ENCODE measurements around the gene TSPAN18.

The TSPAN18 gene

DNA sequence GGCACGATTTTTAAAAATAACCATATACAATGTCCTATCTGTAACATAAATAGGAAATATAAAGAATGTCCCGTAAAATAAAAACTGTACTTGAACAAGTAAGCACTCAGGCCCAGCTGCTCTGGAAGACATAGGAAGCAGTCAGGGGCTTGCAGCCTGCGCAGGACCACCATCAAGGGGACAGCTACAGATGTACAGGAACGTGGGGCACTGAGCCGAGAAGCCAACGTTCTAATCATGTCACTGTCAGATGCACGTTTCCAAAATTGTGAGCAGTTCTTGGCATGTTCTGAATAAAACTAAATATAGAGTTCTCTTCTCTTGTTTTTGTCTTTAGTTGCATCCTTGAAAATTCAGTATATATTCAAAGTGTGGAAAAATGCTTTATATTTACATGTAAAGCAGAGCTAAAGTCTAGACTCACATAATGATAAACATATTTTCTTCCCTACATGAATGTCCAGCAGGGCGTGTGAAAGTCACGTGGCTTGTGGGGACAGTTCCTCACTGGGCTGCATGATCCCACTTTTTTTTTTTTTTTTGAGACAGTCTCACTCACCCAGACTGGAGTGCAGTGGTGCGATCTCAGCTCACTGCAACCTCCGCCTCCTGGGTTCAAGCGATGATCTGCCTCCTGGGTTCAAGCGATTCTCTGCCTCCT, 28.4 kb upstream of the TSPAN18 start:
- Histone ChIP-seq H3K36me3 (replicated peaks) (no peaks in the 10 kb centered on the region), H3K27ac (no peak overlapping the region), H3K27me3 (replicated peaks) (peaks cover 2% of the 10 kb centered on the region), H3K4me3 (ENCODE audit: low read depth, low read length) (no peak overlapping the region)
- in situ Hi-C loops (cut with HindIII; ENCODE audit: low pct_ligation_motif_present, low sequenced_read_pairs), result no loop called here
- TF ChIP-seq, protein P1, sequence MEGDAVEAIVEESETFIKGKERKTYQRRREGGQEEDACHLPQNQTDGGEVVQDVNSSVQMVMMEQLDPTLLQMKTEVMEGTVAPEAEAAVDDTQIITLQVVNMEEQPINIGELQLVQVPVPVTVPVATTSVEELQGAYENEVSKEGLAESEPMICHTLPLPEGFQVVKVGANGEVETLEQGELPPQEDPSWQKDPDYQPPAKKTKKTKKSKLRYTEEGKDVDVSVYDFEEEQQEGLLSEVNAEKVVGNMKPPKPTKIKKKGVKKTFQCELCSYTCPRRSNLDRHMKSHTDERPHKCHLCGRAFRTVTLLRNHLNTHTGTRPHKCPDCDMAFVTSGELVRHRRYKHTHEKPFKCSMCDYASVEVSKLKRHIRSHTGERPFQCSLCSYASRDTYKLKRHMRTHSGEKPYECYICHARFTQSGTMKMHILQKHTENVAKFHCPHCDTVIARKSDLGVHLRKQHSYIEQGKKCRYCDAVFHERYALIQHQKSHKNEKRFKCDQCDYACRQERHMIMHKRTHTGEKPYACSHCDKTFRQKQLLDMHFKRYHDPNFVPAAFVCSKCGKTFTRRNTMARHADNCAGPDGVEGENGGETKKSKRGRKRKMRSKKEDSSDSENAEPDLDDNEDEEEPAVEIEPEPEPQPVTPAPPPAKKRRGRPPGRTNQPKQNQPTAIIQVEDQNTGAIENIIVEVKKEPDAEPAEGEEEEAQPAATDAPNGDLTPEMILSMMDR (IDR thresholded peaks at IDR 0.05; ENCODE audit: low read depth, low read length, missing control alignments), result no peak
- no peak for DNase-seq

DNA sequence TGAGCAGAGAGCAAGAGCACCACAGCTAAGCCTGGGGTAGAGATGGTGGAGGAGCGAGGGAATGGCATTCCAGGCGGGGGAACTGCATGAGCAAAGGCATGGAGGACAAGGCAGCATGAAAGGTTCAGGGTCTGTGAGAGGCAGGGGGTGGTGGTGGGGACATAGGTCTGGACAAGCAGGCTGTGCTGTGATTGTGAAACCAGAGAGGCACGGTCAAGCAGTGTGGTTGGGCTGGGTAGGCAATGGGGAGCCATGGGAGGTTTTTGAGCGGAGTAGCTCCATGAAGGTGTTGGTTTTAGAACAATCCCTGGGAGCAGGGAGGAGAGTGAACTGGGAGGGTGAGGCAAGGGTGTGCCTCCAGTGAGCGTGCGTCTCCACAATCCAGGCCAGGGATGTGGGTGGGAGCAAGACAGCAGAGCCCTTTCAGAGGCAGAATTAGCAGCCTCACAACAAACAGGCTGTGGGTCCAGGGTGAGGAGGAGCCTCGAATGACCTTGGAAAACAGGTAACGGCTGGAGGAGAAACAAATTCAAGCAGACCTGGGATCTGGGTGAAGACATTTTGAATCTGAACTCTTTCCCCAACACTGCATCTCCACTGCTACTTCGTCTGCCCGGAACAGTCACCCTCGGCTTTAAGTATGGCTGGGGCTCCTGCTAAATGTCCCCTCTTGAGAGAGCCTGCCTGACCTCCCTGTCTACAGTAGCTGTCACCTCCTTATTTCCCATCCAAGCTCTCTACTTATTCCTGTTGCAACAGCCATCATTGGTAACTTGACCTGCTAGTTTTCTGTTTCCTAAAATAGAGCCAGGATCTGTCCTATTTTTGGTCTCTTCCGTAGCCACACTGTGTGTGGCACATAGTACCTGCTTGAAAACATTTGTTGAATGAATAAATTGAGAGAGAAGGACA, 27.0 kb upstream of the TSPAN18 start:
- DNase-seq, result no peak
- Histone ChIP-seq H3K27ac (no peak overlapping the region), H3K27me3 (replicated peaks) (peaks cover 2% of the 10 kb centered on the region), H3K4me3 (ENCODE audit: low read depth, low read length) (no peak overlapping the region), H3K36me3 (replicated peaks) (no peaks in the 10 kb centered on the region)
- TF ChIP-seq, protein P1 (IDR thresholded peaks at IDR 0.05; ENCODE audit: low read depth, low read length, missing control alignments), result no peak
- in situ Hi-C loops (cut with HindIII; ENCODE audit: low pct_ligation_motif_present, low sequenced_read_pairs), result no loop called here

- Histone ChIP-seq H3K36me3 (replicated peaks) (no peaks in the 10 kb centered on the region), H3K27me3 (replicated peaks) (peaks cover 2% of the 10 kb centered on the region), H3K27ac (no peak overlapping the region), H3K4me3 (ENCODE audit: low read depth, low read length) (no peak overlapping the region)
- in situ Hi-C loops (cut with HindIII; ENCODE audit: low pct_ligation_motif_present, low sequenced_read_pairs), result no loop called here
- TF ChIP-seq, protein P1 (IDR thresholded peaks at IDR 0.05; ENCODE audit: low read depth, low read length, missing control alignments), result no peak
- no peak for DNase-seq
Observed at GRCh38 chr11:44701276-44701675, 25.5 kb upstream of the TSPAN18 start.

DNA sequence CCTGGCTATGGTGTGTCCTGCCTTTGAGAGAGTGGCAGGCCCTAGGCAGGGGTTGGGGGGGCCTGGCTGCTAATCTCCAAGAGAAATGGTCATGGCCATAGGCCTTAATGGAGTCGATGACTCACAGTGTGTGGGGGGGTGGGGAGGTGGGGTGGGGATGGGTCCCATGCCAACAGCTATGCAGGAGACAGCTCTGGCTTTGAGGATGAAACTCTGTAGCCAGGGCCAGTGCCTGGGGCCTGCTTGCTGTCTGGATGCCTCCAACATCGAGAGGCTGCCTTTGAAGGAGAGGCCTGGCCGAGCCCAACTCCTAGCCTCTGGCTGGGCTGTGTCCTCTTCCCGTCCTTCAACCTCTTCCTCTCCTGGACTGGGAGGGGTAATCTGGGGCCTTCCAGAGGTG, 23.9 kb upstream of the TSPAN18 start:
- H3K27me3 ChIP-seq (replicated peaks), result peaks cover 2% of the 10 kb centered on the region
- in situ Hi-C loops (cut with HindIII; ENCODE audit: low pct_ligation_motif_present, low sequenced_read_pairs), result no loop called here

DNA sequence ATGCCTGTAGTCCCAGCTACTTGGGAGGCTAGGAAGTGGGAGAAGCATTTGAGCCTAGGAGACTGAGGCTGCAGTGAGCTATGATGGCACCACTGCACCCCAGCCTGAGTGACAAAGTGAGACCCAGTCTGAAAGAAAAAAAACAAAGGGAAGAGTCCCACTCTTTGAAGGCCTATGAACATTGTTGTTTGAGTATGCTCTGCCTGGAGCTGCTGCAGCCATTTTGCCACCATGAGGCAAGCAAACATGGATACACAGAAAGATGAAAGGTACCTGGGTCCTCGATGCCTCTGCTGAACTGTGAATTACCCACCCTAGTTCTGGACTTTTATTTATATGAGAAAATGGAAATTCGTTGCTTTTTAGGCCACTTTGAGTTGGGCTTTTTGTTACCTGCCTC, 19.7 kb upstream of the TSPAN18 start:
- no peak overlapping the region for H3K4me3 ChIP-seq (ENCODE audit: low read depth, low read length)
- H3K27ac ChIP-seq, result no peak overlapping the region
- no peaks in the 10 kb centered on the region for H3K27me3 ChIP-seq (replicated peaks)
- TF ChIP-seq, protein P1 (IDR thresholded peaks at IDR 0.05; ENCODE audit: low read depth, low read length, missing control alignments), result no peak
- in situ Hi-C loops (cut with HindIII; ENCODE audit: low pct_ligation_motif_present, low sequenced_read_pairs), result no loop called here
- DNase-seq, result no peak
- no peaks in the 10 kb centered on the region for H3K36me3 ChIP-seq (replicated peaks)

More for the DNA sequence above, 23.9 kb upstream of the TSPAN18 start:
- Histone ChIP-seq H3K4me3 (ENCODE audit: low read depth, low read length) (no peak overlapping the region), H3K36me3 (replicated peaks) (no peaks in the 10 kb centered on the region), H3K27ac (no peak overlapping the region)
- no peak for DNase-seq
- TF ChIP-seq, protein P1 (IDR thresholded peaks at IDR 0.05; ENCODE audit: low read depth, low read length, missing control alignments), result no peak

Measured in brain microvascular endothelial cell (primary cell).